Measurements from ENCODE around the gene CSGALNACT2.

CSGALNACT2 gene

DNA sequence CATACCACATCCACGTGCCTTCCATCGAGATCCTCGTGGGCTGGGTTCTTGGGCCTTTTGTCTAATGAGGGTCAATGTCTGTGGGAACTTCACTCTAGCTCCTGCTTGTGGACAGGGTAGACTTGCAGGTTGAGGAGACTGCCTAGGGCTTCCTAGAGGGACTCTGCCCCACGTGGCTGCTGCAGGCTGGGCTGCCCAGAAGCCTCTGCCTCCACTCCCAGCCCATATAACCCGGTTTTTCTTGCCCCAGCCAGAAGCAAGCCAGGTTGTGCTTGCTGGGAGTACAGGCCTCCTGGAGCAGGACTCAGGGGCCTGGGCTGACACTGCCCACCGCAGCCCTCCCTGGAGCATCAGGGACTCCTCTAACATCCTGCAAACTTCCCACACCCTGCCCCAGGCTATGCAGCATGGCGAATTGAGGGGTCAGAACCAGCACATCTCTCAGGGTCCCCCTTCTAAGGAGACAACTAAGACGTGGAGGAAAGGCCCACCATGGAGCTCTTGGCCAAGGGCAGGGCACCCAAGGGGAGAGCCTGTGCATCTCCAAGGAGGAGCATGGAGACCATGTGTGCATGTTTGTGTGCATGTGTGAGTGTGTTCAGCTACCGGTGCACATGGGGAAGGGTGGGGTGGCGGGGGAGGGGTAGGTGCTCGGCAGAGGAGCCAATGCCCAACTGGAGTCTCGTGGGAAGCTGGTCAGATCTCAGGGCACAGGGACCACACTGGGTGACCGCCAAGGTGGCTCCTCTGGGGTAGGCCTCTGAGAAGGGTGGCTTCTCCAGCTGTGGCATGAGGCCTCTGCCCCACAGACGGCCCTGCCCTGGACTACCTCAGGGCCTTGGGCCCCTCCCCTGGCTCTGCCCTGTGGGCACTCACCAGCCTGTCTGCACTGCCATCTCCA, 66.0 kb downstream of the CSGALNACT2 start:
- DNase-seq = no peak

DNA sequence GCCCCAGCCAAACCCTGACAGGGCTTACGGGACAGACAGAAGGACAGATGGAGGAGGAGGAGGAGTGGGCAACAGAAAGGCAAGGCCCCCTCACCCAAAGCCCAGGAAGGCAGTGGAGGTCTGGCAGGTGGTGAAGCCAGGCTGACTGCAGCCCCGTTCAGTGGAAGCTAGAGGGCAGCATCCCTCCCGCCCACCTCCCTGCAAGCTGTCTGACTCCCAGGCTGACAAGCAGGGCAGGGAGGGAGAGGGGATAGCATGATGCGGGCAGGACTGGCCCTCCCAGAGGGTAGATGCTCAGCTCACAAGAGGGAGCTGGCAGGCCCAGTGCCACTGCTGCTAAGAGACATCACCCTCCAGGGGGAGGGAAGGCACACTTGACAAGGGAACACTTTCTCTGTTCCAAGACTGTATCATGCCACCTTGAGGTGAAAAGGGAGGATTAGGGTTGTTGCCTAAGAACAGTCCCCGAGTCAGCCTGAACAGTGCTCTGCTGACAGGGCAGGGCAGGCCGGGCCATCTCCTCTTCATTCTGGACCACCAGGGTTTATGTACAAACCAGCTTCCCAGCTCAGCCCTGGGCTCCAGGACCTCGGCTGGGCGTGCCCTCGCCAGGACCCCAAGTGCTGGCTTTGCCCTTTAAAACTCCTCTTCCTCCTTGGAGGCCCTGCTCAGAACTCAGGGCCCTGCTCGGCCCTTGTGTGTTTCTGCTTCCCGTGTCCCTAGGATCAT, 66.9 kb downstream of the CSGALNACT2 start:
- DNase-seq = peak; percentile 58

DNA sequence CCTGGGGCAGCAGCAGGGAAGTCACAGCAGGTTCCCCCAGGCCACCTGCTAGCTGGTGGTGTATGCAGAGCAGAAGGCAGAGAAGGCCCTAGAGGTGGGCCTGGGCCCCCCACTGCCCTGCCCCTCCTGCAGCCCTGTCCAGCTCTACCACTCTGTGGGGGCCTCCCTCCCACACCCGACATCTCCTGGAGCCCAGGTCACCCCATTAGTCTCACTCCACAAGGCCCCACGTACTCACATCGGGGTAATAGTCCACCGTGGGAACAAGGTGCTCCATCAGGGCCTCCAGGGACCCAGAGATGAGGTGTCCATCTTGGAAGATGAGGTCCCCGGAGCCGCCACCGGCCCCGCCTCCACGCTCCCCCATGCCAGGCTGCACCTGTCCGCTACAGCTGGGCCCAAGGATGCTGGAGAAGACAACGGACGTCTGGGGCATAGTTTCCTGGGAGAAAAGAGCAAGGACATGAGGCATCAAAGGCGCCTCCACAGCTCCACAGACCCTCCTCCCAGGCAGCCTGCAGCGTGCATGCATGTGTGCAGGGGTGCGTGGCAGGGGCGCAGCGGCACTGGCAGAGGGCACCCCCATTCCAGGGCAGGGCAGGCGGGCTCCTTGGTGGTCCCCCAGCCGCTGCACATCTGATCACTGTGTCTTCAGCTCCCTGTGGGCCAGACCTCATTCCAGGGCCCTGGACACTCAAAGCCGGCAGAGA, 67.6 kb downstream of the CSGALNACT2 start:
- peak; percentile 27 for DNase-seq

DNA sequence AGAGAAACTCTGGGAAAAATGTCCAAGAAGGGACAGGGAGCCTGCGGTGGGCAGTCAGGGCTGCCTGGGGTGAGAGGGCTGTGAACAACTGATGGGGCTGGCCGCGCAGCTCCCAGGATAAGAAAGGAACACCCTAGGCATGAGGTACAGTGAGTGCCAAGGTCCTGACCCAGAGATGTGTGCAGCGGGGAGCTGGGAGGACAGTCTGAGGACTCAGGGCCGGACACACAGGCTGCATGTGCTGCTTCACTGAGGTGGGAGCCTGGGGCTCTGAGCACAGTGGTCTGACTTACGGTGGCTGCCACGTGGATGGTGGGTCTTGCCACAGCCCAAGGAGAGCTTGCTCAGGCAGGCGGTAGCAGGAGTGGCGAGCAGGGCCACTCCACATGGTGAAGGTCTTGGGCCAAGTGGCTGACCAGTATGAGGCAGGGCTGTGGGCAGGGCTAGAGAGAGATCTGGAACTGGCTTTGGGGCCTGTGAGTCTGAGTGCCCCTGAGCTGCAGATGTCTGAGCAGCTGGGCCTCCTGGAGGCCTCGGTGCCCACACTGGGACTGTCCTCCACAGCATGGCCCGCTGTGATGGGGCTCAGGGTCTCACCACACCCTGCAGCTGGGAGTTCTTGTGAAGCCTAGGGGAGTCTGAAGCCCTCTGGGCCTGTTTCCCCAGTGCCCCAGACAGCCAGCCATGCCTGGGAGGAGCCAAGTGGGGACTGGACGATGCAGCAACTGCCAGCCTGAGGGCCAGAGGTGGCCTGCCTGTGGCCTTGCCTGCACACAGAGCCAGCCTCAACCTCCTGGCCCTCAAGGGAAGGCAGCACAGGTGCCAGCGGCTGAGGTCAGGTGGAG, 68.4 kb downstream of the CSGALNACT2 start:
- DNase-seq = peak; percentile 34

DNA sequence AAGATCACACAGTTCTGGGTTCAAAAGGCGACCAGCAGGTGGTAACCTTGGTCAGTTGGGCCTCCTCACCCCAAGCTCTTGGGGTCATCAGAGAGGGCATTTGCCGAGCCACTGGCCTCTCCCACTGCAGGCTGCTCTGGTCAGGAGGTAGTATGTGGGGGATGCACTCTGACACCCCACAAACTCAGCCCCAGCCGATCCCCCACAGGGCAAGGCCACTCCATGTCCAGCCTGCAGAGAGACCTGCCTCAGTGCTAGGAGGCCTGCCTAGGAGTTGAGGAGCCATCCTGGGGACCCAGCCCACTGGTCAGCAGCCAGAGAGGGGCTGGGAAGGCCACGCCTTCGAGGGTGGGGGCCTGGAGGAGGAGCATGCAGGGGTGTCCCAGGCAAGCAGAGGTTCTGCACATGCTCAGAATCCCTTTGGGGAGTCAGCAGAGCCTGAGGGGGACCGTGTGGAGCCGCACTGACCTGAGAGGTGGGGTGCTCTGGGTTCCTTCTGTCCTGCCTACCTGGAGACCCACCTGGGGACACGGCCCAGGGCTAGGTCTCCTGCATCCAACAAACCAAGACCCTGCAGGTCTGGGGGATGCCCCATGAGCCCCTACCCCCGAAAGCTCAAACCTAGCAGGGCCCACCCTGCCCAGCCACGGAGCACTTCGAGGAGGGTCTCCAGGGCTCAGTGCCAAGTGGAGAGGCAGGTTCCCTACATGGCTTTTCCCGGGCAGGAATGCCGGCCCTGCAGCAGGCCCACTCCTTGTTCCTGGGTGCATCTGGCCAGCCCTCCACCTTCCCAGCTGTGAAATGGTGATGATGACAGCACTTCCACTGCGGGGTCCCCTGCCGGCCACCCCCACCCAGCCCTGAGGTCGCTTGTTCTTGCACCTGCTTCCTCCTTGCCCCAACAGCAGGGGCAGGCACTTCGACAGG, 70.2 kb downstream of the CSGALNACT2 start:
- peak; percentile 38 for DNase-seq

DNA sequence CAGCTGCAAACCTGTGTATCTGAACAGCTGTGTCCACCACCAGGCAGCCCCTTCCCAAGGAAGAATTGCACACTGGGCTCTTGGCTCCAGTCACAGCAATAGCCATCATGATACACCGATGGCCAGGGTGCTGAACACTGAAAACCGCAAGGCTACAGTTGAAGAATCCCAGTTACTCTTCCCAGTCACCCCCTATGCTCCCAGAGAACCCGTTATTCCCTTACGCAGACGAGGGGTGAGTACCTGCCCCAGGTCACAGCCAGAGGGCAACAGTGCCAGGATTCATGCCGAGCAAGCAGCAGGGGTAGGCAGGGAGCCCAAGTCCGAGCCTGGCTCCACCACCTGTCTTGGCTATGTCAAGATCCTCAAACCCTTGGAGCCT, 70.8 kb downstream of the CSGALNACT2 start:
- DNase-seq = no peak

DNA sequence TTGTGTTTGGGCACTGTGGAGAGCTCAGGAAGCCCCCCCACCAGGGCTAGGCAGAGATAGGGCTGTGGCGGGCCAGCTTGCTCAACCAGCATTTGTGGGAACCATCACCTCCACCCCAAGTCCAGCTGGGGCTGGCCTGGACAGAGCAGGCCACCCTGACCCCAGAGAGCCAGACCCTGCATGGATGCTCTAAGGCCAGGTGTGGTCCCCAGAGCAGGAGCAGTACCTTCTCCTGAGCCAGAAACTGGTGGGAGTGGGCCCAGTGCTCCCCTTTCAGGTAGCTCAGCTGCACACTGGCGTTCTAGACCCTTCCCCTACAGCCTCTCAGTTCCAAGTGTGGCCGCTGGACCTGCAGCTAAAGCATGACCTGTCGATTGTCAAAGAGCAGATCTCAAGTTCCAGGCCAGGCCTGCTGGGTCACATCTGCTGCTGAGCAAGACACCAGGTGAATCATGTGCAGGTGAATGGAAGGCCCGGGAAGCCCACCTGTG, 71.5 kb downstream of the CSGALNACT2 start:
- DNase-seq = peak; percentile 9

DNA sequence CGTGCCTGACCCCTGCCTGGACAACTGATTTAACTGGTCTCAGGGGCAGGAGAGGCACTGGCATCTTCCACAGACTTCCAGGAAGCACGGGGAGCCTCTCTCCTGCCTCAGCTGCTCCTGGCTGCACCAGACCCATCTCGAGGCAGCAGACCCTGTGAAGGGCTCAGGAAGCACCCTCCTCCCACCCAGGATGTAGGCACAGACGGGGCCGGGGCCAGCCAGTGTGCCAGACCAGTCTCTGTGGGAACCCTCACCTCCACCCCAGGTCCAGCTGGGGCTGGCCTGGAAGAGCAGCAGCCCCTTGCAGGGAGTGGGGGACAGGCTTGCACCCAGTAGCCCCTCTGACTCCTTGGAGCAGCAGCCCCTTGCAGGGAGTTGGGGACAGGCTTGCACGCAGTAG, 72.3 kb downstream of the CSGALNACT2 start:
- DNase-seq = no peak

DNA sequence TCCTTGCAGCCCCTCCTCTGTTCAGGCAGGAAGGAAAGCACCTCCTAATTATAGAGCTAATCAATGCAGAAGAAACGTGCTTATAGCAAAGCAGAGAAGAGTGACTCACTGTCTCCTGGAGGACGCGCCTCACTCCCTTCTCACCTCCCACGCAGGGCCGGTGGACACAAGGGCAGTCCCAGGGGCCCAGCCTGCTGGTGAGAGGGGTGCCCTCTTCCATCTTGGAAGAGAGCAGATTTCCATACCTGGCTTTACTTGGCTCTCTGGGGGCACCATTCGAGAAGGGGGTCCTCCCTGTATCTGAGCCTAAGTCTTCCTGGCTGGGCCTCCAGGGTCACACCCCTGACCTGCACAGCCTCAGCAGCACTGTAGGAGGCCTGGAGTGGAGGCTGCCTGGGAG, 72.8 kb downstream of the CSGALNACT2 start:
- DNase-seq = no peak

DNA sequence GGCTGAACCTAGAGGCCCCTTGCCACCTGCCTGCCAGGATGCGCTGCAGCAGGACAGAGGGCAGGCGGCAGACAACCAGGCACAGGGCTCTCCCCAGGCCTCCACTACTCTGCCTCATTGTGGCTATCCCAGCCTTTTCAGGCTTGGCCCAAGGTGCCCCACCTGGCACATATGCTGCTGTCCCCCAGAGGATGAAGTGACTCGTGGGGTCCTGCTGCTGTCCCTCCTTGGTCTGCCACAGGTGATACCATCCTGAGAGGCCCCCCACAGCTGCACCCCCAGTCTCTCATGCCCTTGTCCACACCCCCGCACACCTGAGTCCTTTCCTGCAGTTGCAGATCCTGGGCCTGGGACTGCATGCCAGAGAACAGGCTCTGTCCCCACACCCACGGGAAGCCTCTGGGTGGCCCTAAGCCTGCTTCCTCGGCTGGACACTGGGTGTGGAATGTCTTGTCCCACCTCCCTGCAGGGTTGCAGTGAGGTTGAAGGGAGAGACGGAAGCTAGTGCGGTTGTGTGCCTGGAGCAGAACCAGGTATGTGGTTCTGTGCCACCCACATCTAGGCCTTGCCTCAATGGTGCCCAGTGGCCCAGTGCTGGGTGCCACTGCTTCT, 73.3 kb downstream of the CSGALNACT2 start:
- DNase-seq = no peak

DNA sequence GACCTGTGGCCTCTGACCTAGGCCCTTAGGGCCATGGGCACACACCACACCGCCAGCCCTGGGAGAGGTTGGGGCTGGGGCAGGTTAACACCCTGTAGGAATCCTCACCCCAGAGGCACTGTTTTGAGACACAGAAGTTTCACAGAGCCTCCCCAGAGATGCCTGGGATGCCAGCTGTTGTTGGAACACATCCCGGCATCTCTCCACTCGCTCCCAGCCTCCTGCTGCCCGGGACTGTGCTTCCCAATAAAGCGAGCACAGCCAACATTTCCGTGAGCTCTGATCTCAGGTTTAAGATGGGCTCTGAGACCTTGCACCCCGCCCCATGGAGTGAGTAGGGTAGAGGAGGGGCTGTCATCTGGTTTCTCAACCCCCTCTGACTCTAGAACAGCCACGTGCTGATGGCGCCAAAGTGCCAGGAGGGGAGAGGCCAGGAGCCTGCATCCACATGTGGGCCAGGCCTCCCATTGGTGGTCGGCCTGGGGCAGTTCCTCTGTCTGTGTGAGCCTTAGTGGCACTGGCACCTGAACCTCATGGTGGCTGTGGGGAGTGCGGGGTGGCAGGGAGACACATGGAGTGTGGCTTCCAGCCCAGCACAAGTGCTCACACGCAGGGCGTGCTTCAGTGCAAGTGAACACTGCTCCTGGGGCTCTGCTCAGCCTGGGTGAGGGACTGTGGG, 73.9 kb downstream of the CSGALNACT2 start:
- no peak for DNase-seq

DNA sequence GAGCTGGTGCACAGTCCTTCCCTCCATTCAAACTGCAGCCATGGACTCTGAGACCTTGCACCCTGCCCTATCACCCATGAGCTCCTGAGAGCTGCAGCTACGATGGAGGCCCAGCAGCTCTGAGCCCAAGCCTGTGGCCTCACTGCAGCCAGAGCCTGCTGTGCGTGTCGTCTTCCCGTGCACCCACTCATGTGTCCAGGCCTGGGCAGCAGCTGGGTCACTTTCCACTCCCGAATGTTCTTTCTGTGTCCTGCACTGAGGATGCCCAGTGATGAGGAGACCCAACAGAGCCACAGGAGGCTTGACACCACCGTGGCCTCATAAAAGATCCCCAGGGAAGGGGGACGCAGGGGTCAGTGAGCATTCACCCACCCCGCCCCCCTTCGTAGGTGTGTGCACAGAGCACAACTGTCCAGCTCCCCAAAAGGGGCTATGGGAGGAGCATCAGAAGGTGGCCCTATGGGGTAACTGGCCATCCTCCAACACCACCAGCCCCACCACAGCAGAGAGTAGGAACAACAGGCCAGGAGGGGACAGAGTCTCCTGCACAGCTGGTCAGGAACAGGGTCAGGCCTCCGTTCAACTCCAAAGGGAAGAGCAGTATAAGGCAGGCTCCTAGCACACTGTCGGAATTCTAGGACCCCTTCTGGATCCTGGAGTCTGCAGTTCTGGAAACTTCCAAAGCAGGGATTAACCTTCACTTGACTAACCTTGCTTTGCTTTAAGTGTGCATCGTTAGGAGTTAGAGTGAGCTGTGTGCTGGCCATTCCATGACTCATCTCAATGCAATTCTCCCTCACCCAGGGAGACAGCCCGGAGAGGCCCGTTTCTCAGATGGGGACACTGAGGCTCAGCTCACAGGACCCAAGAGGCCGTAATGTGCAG, 76.1 kb downstream of the CSGALNACT2 start:
- DNase-seq = no peak

DNA sequence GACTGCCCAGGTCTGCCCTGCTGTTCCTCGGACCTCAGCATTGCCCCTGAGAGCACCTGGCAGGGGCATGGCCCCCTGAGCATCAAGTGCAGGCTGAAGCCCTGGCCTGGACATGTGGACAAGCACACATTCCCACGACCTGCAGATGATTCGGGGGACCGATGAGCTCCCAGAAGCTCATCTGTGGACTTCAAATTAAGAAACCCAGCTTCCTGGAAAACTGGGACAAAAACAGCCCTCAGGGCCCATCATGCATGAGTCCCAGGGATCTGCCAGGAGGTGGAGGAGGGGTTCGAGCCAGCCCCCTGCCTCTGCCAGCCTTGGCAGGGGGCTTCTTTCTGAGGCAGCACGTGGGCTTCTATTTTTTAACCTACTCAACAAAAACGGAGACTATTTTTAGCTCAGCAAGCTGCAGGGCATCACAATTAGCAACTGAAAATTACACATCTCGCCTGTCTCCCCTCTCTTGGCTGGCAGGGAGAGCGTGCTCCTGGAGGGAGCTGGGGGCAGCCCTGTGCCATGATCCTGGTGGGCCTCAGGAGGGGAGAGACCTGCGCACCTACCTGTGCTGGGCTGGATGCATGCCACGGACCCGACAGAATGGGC, 76.8 kb downstream of the CSGALNACT2 start:
- no peak for DNase-seq

DNA sequence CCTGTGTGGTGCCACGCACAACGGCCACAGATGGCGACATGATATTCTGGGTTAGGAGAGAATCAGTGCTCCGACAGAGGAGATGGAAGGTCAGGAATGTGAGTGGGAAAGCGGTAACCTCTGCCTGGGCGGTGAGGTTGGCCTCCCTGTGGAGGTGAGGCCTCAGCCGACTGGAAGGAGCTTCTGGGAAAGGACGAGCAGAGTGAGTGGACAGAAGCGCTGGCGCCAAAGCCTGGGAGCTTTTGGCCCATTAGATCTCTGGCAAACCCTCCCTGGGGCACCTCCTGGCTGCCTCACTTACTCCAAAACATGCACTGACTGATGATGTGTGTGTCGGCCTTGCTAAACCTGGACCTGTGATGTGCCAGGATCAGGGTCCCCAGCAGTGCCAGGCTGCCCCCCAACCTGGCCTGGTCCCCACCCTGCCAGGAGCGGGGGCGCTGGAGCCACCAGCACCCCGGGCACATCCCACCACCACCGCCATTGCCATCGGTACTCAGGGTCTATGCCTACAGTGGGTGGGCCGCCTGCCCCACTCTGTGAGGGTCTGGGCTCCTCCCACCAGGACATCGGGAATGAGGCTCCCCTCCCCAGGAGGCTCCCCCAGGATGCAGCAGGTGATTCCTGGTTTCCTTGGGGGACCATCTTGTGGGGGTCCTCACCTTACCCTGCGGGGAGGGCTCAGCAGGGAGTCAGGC, 77.7 kb downstream of the CSGALNACT2 start:
- DNase-seq = no peak

DNA sequence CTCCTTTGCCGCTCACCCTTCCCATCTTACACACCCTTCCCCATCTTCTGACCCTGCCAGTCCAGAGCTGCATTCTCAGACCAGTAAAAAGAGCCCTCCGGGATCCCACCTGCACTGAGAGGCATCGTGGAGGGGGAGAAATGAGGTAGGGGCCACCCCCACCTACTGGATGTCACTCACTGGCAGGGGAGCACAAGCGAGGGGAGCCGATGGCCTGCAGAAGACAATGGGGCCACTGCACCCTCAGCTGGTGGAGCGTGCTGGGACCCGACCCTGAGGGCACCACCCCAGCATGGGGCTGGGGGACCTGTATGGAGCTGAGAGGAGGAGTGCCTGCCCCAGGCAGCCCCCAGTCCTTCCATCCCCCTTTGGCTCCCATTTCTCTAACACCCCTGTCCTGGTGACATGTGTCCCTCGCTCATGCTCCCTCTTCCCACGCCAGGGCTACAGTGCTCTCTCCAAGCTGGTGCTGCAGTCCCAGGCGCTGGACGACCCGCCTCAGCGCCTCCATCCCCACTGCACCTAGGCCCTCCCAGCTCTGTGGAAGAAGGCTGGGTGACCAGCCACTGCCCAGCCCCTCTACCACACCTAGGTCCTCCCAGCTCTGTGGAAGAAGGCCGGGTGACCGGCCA, 78.8 kb downstream of the CSGALNACT2 start:
- no peak for DNase-seq

DNA sequence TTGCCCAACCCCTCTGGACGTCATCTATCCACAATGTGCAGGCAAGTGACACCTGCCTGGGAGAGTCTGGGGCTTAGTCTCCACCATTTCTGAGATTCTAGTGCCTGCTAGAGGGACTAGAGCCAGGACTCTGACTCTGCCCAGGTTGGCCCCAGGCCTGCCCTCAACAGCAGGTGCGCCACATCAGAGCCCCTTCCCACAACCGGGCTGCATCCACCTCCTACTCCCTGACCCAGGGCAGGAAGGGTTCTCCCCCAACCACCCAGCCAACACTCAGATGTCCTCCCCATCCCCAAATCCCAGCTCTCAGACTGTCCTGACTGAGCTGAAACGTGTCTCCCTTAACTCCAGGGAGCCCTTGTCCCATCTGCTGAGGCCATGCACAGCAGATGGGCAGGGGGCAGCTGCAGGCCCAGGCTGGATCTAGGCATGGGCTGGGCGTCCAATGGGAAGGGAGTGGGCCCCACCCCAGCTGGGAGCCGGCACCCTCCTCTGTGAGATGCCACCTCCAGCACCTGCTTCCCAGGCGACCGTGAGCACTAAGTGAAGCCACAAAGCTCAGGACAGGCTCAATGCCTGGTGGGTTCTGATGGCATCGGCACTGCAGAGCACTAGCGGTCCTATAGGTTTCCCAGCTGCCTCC, 79.4 kb downstream of the CSGALNACT2 start:
- DNase-seq = no peak
